ENCODE results near the gene RRP15.

RRP15 gene

DNA sequence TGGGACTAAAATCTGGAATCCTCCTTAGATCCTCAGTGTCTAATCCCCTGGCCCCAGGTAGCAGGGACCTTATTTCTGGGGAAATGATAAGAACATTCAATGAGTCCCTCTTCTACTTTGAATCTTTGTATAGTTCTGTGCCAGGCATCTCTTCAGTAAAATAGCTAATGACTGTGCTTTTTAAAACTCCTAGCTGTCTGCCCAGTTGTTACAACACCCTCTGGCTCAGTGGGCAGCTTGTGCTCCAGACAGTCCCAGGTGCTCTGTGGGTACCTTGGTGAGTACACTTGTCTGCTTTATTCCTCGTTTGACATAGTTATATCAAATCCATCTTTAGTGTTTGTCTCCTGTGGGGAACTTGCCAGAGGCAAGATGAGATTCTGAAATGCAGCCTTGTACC is 78.0 kb downstream of the RRP15 start:
- DNase-seq = no peak

DNA sequence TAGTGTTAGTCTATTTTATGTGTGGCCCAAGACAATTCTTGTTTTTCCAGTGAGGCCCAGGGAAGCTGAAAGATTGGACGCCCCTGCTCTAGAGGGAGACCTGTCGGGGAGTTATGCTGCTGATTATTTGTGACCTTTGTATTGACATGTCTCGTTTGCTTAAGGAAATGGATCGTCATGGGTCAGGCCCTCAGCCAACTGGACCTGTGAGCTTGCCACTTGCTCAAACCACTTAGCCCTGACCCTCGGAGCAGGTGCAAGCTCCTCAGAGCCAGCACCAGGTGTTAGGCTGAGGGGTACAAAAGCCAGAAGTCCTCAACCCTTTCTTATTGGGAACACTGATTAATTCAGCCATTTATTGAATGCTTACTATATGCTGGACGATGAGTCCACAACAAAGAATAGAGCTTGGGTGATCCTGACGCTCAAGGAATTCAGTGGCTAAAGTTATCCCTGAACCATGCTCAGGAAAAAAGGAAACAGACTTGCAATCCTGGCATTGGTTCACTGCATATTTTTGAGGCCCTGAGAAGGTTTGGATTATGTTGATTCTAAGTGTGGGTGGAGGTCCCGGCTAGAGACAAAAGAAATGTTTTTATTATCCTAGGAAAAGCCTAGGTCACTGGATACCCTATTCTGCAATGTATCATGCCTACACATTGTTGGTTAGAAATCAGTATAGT is 79.1 kb downstream of the RRP15 start:
- no peak for DNase-seq

DNA sequence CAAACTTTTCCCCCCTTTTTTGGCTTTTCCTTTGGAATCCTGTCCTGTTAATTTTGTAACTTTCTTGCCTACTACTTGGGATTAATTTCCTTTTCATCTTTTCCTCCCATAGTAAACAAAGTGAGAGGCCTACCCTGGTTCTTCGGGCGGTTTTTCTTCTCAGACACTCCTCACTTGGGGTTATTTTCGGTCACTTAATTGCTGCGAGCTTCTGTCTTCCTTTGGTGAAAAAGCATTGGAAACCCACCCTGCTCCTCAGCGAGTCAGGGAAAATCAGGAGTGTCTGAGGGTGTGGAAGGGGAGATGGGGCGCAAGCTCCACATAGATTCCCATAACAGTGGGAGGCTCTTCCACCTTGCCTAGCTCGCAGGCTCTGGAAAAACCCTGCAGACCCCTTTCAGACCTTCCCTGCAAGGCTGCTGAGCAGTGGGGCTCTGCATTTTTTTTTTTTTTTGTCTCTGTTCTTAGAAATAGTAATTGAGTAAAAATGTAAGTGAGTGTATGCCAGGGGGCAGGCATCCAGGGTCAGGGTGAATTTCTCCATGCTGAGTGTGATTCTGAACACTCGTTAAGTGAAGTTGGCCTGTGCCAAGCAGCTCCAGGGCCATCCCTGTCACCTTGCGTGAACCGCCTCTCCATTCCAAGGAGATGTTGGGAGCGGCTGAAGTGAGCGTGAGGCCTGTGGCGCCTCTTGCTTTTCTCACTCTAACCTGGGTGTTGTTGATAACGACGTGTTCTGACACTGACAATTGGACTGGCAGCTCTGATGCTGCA is 80.3 kb downstream of the RRP15 start:
- DNase-seq = no peak

DNA sequence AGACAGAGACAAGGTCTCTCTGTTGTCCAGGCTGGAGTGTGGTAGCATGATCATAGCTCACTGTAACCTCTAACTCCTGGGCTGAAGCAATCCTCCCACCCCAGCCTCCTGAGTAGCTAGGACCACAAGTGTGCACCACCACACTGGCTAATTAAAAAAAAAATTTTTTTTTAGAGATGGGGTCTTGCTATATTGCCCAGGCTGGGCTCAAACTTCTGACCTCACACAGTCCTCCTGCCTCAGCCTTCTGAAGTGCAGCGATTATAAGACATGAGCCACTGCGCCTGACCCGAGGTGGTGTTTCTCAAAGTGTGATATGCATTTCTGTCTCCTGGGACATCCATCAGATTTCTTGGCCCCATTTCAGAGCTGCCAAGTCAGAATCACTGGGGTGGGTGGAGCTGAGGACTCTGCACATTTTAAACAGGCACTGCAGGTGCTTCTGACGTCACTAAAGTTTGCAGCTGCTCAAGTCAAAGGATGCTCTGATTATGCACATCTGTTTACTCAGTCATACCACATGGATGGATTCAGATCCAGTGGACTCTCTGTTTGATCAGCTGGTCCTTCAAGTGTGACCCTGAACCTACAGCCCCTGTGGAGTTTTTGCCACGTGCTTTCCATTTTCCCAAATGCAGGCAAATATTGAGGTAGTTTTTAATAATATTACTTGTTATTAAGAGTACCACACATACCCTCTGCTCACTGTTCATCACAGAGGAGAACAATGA is 81.4 kb downstream of the RRP15 start:
- no peak for DNase-seq

DNA sequence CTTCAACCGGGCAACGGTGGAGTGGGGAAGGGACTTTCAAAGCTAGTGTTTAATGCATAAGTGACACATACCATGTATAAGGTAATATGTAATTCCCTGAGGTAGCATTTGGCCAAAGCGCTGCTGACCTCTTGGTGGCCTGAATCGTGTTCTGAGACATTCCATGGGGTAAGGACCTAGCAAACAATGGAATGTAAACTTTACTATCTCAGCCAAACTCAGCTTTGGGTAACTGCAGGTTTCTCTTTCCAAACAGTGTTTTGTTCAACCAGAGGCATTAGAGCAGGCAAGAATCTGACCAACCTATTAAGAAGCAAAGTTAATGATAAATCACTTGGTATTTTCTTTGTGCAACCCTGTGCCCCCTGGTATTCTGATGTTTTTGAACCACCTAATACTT is 82.0 kb downstream of the RRP15 start:
- DNase-seq = no peak

DNA sequence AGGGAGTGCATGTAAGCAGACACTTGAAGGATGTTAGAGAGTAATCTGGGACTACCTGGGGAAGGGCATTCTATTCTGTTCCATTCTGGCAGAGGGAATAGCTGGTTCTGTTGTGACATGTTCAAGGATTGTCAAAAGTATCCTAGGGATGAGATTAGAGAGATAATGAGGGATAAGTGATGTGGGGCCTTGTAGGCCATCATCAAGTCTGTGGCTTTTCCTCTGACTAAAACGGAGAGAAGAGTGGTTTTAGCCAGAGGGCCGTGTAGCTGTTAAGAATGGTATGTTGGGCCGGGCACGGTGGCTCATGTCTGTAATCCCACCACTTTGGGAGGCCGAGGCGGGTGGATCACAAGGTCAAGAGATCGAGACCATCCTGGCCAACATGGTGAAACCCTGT is 83.6 kb downstream of the RRP15 start:
- no peak for DNase-seq

DNA sequence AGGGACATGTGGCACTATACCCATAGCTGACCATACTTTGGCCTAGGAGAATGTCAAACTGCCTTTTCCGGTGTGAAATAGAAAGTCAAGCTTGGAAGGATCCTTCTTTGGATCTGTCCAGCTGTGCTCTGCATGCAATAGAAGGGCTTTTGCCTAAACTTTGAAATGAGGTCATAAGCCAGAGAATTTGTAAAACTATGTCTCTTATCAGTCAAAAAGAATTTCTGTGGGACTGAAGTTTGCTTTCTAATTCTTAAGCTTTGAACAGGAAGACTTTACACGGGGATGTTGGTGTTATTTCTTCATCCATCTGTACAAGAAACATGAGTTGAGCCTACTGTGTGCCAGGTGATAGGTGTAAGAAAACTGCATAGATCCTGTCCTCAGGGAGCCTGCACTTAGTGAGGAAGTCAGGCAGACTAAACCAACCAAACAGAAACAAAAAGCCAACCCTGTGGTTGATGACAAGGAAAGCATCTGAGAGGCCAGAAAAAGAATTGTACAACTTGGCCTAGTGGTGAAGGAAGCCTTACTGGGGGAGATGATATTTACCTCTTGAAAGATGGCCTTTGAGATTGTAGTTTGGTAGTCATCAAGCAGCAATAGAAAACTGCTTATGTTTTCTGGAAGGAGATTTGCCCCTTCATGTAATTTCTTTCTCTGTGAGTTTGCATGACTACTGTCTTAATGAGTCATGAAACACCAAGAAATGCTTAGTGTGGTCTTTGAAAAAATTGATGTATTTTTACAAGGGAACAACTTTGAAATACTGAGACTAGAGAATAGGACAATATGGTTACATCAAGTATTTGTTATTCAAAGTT is 84.8 kb downstream of the RRP15 start:
- peak; percentile 84 for DNase-seq

DNA sequence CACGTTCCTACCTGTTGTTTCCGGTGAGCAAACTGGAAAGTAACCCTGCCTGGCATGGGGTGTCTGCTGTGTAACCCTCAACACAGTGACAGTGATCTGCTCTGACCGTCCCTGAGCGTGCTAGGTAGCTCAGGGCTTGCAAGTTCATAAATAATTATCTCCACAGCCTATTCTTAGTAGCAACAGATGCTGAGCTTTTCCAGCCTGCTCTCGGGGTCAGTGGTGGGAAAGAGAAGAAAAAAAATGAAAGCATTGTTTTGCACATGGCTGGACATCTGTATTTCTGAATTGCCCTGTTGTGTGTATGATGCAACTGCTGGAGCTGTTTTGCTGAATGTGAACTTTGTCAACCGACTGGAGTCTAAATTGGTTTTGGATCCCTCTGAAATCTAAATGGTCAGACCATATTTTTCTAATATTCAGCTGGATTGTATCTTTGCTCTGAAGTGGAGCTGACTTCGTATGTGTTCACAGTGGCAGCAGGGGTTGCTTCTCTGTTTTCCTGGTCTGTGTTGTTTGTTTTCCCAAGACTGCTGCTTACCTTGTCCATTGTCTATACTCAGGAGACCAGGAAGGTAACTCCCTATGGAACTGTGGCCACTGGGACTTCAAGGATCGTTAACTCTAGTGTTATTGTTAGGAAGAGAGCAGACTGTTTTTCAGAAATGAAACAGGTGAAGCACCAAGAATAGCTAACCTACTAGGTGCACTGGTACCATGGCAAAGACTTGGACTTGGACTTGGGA is 87.0 kb downstream of the RRP15 start:
- DNase-seq = no peak

DNA sequence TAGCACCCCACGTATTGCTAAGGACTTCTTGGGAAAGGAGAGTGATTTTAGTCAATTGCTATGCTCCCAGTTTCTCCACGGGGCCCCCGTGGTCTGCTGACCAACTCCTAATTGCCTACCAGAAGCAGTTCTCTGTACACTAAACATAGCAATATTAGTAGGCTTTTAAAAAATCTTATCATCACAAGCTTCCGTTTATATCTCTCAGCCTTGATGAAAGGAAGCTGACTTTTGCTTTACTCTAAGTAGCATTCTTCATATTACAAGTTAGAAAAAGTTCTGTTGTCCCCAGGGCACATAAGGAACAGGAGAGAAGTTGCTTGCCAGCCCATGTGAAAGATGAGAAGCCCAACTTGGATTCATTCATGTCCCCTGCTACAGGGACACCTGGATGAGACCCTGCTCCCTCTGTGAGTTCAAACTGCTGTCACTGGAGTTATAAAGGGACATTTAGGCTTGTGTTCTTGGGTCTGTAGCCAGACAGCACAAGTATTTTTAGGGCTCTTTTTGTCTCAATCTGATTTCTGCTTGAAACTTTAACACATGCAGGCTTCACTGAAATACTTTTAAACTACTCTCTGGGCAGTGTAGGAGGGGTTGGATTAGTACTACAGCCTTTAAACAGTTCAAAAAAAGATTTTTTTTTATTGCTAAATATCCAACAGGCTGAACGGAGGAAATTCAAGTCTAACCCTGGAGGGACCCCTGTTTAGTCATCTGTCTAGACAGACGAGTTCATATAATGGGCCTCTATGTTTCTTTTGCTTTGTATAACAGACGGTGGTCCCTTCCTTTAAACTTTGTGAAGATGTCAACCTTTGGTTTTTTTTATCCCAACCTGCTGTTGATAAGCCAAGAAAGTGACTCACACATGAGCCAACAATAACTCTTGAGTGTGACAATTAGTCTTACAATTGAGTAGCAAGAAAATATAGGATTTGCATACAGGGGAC is 89.6 kb downstream of the RRP15 start:
- peak; percentile 56 for DNase-seq

DNA sequence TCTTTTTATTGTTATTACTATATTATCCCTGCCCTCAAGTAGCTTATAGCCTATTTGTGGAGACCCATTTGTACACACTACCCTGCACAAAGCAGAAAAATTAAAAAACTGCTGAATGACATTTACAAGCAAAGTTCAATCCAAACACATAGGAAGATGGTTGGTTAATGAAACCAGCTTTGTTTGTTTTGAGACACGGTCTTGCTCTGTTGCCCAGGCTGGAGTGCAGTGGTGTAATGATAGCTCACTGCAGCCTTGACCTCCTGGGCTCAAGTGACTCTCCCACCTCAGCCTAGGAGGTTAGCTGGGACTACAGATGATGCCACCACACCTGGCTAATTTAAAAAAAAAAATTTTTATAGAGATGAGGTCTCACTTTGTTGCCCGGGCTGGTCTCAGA is 91.6 kb downstream of the RRP15 start:
- no peak for DNase-seq

DNA sequence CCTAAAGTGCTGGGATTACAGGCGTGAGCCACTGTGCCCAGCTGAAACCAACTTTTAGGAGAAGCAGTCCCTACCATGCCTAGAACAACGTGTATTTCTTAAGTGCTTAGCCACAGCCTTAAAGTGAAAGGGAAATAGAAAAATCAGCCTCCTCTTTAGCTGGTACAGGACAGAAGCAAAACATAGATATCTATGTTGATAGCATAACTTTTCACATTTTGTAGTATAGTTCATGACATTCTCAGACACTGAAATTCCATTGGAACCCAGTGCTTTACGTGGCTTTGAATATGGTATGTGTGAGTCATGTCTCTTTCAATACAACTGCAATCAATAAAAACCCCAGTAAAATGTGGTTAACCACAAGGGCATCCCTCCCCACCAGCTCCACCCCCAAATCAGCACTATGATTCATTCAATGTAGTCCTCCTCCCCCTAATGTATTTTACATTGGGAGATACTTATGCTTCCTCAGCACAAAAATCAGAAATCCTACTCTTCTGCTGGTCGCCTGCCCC is 92.1 kb downstream of the RRP15 start:
- DNase-seq = peak; percentile 99

DNA sequence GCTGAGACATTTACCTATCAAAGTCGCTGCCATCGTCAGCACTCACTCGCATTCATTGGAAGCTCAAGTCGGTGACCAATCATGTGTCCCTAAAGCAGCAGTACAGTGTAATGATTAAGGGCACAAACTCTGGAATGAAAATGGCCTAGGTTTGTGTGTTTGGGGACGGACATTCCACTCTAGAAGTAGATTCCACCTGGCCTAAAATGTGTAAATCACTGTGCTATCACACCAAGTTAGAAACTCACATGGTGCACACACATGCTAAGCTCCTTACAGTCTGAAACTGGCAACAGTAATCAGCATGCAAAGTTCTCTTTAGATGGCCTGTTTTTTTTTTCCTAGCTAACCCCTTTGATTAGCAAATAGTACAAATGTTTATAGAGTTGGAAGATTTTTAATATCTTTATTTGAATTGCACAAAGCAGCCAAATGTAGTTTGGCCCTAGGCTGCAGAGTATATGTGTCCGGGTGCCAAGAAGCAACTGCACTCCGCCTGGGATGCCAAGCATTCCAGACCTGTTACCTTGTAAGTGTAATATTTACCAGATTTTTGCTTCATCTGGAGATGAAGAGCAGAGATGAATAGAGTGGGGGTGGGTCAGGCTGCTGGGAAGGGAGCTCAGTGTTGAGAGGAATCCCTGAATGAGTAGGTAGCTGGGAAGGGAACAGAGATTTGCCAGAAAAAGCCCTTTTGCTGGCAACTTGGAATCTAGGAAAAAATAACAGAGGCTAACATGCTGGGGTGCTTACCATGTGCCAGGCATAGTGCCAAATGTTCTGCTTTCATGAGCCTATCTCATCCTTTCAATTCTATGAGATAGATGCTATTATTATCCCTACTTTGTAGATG is 95.3 kb downstream of the RRP15 start:
- DNase-seq = peak; percentile 72

DNA sequence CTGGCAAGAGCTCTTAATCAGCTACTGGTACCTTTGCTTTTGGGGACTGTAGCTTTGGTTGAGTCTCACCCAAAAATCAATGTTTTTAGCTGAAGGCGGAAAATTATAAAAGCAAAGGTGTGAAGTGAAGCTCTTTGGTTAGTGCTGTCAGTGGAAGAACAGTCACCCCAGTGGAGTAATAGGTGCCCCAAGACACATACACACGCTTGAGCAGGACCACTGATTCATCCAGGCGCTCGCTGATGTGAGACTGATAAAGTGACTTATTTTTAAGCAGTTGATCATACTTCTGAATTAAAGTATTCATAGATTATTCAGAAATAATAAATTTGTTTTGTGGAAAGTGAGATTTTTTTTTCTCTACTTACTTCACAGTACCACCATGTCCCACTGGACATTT is 97.2 kb downstream of the RRP15 start:
- no peak for DNase-seq

DNA sequence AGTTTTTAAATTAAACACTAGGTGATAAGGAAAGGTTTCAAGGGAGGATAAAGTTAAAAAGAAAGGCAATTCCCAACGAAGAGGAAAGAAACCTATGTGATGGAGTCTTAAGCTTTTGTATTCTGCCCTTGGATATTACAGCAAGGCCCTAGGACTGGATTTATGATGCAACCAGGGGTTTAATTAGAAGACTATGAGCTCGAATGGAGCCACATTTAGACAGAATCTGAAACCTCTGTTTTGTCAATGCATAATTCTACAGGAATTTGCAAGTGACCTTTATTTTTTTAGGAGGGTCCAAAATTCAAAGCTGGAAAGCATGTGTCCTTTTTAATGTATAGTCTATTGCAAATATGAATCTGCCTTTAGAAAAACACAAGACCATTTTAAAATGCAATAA is 98.0 kb downstream of the RRP15 start:
- peak; percentile 74 for DNase-seq

DNA sequence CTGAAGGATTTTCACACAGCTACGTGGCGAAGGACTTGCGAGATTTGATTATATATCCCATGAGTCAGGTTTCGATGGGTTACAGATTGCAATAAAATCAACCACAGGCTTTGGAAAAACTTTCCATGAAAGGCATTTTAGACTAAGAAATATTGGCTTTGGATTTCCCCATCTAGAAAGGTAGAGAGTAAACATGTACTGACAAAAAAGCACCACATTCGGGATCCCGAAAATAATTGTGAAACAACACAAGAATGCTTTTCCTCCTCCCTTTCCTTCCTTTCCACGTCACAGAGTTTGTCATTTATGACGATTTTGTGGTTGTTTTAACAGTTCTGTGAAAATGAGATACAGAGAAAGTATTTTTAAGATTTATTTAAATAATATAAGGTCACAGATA is 98.6 kb downstream of the RRP15 start:
- no peak for DNase-seq

DNA sequence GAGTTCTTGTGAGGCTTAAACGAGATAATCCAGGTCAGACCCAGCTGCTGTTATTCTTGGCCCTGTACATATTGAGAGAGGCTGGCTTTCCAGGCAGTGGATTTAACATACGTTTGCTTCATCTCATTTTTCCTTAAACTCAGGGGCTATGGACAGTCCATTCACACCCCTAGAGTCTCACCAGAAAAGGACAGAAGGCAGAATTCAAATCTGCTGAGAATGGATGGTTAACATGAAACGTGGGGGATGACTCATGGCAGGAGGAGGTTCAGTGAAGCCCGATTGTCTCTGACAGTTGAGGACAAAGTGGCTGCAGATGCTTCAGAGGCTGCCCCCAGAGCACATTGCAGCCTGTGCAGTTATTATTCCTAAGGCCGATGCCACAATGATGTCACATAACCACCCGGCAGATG is 99.5 kb downstream of the RRP15 start:
- DNase-seq = peak; percentile 87
